GM19035 (cell line): Measurements from ENCODE around the gene TMBIM1.

Source experiments
- ATAC-seq: cut with Tn5 transposase; IDR thresholded peaks from one replicate; pipeline ENCODE4 v1.9.1; 2021; ENCODE audit not compliant: unreplicated experiment

The TMBIM1 gene

DNA sequence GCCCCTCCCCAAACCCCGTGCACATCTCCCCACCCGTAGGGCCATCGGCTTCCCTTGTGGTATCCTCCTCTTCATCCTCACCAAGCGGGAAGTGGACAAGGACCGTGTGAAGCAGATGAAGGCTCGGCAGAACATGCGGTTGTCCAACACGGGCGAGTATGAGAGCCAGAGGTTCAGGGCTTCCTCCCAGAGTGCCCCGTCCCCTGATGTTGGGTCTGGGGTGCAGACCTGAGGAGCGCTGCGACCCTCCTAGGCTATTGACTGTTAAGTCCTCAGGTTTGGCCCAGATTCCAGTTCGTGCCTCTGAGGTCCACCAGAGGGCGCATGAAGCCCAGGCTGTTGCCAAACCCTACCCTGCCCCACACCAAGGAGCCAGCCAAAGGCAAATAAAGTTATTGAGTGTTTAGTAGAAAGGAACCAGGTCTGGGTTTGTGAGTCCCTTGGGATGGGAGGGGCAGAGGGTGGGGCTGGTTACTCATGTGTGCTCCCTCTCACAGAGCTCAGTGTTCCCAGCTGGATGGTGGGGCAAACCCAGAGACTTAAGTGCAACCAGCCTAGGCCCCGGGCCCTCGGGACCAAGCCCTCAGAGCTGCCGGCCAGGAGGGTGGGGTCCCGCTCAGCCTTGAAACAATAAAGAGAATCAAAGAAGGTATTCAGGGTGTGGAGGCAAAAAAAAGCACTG, 19.6 kb downstream of the TMBIM1 start:
- ATAC-seq: peak; percentile 13

- no peak for ATAC-seq
Observed at GRCh38 chr2:218271865-218272530, 20.3 kb downstream of the TMBIM1 start.

- no peak for ATAC-seq
Observed at GRCh38 chr2:218271487-218271797, 20.9 kb downstream of the TMBIM1 start.

DNA sequence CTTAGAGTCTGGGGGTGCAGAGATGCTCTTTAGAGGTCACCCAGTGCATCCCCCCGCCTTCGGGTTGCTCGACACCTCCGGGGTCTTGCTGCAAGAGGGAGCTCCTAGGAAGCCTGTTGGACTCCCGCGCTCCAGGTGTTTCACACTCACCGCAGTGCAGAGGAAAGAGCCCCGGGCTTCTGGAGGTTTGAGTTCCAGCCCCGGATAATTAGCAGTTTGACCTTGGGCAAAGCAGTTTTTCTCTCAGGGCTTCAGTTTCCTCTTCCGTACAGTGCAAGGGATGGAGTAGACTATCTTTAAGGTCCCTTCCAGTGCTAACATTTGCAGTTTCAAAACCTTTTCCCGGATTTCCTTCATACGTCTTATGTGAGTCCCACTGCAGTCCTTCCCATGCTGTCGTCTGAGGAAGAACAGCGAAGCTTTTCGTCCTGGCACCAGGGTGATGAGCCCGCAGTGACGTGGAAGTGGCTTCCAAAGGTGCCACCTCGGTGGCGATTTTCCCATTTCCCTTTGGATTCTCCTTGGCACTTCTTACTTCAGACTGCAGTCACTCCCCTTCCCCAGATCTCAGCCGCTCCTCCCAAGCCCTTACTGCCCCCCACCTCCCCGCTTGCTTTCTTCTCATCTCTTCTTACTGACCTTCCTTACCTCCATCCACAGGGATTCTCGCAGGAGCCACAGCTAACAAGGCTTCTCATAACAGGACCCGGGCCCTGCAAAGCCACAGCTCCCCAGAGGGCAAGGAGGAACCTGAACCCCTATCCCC, 21.4 kb downstream of the TMBIM1 start:
- no peak for ATAC-seq

DNA sequence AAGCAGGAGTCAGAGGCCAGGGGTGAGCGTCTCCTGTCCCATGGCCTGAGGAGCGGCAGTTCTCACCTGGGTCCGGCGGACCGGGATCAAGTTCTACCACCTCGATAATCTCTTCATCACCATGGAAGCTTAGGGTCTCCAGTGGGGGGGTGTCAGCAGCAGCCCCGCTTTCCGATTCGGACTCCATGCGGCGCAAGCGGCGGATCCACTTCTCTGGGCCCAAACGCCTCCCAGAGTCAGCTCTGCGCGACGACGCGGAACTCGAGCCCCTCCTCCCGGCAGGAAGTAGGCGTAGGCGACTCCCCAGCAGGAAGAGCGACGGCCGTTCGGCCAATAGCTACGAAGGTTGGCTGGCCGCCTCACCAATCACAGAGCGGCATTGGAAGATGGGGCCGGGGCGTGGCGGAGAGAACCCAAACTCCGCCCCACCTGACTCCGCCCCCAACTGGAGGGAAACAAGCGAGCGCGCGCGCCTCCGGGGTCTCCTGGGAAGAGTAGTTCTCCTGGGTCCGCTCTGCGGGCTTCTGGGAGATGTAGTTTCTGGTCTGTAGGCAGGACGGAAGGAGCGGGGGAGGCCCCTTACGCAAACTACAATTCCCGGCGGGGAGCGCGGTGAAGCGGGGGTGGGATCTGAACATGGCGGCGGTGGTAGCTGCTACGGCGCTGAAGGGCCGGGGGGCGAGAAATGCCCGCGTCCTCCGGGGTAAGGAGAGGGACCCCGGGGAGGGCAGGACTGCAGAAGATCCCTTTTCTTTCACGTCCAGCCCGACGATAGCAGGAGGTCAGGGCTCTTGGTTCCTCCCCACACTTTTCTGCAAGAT, 22.2 kb downstream of the TMBIM1 start, which contains the start of the genes AAMP and PNKD:
Gene AAMP (minus strand): TSS at position 238 of the 821 bp plus-strand sequence. CDS start 51 bp downstream, at position 187.
Gene PNKD (plus strand): TSS at position 620 of the 821 bp plus-strand sequence. CDS start 17 bp downstream, at position 637.
- ATAC-seq: peak; percentile 89

DNA sequence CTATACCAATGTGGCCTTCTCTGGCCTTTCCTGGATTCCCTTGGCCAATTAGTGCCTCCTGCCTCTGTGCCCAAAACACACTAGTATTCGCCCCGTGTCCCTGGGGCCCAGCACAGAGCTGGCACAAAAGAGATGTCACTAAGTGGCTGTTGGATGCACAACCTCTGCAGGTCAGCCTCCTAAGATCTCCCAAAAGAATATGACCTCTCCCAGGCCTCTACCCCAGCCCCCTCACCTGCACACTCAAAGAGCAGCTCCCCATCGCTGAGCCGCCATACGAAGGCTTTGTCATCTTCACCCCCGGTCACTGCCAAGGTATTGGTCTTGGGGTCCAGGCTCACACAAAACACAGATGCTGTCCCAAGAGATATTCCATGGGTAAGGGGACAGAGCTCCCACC, 25.0 kb downstream of the TMBIM1 start:
- ATAC-seq: no peak

GRCh38 chr2:218266316-218266979, 25.9 kb downstream of the TMBIM1 start:
- ATAC-seq: no peak

- ATAC-seq: no peak
Observed at GRCh38 chr2:218265626-218266025, 26.7 kb downstream of the TMBIM1 start.

- ATAC-seq: no peak
Observed at GRCh38 chr2:218264773-218265561, 27.3 kb downstream of the TMBIM1 start.

DNA sequence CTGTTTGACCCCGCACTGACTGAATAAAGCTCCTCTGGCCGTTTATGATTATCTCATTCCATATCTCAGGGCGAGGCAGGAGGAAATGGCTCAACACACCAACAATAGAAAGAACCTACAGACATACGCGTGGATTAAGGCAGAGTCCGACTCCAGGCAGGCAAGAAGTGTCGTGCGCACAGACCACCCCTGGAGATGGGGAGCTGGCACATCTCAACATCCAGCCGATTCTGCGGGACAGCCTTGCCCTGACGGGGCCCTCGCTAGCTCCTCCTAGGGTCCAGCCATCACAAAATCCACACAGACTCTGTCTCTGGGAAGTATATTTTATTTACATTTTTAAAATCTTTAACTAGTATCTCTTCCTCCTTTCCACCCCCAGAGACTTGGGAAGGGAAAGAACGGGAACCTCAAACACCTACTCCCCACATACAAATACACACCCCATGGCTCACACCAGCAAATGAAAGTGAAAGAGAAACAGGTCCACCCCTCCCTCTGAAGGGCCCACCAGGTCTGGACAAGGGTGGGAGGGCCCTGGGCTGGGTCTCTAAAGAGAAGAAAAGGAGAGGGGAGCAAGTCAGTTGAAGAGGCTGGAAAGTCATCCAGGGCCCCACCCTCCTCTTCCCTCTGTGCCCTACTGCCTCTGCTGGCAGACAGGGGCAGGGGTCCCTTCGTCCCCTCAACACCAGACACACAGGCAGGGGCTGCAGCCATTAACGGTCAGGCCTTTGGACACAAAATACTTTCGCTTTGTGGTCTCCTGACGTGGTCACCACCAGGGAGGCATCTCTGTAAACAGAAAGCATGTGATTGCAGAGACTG, 28.3 kb downstream of the TMBIM1 start:
- no peak for ATAC-seq

GRCh38 chr2:218262631-218263586, 29.4 kb downstream of the TMBIM1 start:
- no peak for ATAC-seq

- no peak for ATAC-seq
Observed at GRCh38 chr2:218262237-218262600, 30.1 kb downstream of the TMBIM1 start.

DNA sequence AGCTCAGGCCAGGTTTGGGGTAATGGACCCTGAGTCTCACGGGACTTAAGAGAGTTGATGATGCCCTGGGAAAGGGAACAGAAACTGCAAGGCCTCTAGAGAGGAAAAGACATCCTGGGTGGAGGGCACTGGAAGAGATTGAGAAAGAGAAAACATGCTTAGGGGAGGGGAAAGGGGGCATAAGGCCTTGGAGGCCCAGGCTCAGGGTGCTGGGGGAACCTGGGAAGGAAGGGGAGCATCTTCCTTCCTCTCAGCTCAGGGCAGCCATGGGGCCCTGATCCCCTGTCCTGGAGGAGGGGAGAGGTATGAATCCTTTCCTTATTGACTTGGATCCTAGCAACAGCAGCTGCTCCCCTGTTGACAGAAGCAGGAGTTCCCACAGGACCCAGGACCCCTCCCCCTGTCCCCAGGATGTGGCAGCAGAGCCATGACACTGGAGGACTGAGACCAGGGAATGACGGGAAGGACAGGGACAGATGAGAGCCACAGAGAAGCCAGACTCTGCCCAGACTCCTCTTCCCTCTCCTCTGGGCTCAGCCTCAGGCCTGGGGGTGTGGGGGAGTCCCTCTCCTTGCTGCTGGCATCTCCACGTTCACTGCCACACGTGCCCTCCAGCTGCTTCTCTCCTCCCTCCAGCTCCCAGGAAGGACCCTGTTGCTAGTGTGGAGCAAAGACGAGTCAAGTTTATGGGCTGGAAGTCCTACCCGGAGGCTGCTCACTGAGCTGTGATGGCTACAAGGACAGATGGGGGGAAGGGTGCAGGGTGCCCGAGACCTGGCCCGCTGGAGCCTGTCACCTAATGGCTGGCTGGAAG, 30.7 kb downstream of the TMBIM1 start:
- ATAC-seq: no peak

DNA sequence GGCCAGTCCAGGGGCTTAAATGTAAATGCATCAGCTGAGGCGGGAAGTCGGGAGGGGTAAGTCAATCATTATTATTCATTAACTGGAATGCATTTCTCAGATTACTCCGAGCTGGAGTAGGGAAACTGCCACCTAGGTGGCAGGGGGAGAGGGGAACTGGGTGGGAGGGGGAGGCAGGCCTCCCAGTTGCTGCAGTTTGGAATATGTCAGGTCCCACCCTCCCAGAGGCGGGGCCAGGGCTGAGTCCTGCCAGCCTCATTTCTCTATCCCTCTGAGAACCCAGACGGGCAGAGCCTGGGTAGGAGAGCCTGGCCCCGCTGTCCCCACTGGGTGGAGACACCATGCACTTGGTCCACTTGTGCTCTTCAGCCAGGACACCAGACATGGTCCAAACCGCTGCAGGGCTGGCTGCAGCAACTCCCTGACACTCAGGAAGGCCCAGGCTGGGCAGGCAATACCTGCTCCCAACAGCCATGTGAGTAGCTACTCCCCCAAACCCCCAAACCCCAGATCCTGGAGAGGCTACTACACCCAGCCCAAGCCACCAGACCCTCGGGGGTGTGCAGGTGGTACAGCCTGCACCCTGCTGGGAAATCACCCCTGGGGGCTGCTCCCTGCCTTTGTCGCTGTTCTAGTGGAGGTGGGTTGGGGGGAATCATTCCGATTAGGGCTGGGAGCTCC, 31.4 kb downstream of the TMBIM1 start, which contains the start of gene GPBAR1:
Gene GPBAR1 (plus strand): TSS at position 274 of the 681 bp plus-strand sequence. CDS start 1,710 bp downstream, outside the sequence.
- ATAC-seq: no peak

DNA sequence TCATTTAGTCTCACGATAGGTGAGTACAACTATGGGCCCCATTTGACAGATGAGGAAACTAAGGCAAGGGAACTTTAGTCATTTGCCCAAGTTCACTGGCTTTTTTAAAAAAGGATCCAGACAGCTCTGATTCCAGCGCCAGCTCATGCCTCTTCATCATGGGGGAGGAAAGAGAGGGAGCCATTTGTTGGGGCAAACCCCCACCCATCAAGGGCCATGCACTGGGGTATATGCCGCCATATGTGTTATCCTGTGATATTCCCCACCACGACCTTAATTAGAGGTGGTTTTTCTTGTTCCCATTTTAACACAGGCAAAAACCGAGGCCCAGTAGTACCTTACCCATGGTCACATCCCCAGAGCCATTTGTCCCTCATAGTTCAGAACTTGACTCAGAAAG, 32.1 kb downstream of the TMBIM1 start:
- ATAC-seq: no peak
